ENCODE measurements around the gene RASL11B. TPM values are rescaled to one million over a fixed set of nuclear protein-coding genes. Genes with fewer than 3 reads are reported as not detected.

Gene RASL11B
- total RNA-seq, 1 experiment from 2014 or later: 30.0 TPM

DNA sequence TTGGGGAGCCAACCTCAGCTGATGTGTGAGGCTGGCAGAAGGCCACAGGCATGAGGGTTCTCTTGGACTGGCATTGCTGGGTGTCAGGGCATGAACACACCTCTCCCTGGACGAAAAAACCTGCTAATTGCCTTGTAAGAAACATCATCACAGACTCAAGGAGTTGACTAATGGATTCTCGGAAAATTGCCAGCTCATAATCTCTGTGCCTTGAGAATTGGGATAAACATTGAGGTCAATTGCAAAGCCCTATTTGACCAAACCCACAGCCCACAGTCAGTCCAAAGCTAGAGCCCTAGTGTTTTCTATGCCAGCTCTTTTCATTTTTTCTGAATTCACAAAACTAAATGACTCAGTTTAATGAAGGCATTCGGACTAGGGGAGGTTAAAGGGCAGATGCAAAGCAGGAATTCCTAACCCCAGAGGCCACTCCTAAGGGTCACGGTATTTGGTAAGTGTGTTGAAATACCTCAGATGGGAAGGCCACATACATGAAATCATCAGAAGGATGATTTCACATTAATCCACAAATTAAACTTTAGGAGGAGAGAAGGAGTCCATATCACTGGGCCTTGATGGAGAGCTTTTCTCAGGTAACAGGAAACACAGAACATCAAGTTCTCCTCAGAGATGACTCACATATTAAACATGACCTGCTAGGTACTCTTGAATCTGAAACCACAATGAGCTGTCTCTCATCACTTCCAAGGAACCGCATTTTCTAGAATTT, 39.0 kb upstream of the RASL11B start:
- H3K27ac Mint-ChIP-seq: no peak overlapping the region

More for the DNA sequence above, 39.0 kb upstream of the RASL11B start:
- H3K4me2 ChIP-seq (ENCODE audit: insufficient read depth, insufficient read length, low read length): no peak overlapping the region
- no peaks in the 10 kb centered on the region for H3K79me2 ChIP-seq (ENCODE audit: insufficient read depth, low read length)
- H3K27ac ChIP-seq (ENCODE audit: insufficient read length, low read depth, low read length): no peak overlapping the region
- no peak overlapping the region for H2BK12ac ChIP-seq (ENCODE audit: insufficient read length, low read depth, low read length)
- H4K8ac ChIP-seq (replicated peaks; ENCODE audit: insufficient read length, low read depth, low read length): no peak overlapping the region
- H3T11ph ChIP-seq (ENCODE audit: low read length): no peak overlapping the region
- no peak overlapping the region for H2AK5ac ChIP-seq (ENCODE audit: insufficient read length, low read length)
- H3K9me3 ChIP-seq (ENCODE audit: control insufficient read depth, low read depth, low read length): no peaks in the 10 kb centered on the region
- H3K14ac ChIP-seq (ENCODE audit: insufficient read depth, low read length): no peak overlapping the region
- H3K23ac ChIP-seq (ENCODE audit: insufficient read length, low read depth, low read length): no peak overlapping the region
- no peak overlapping the region for H3K4ac ChIP-seq (ENCODE audit: low read depth, low read length)
- H3K9me3 Mint-ChIP-seq: peaks cover 0 to 7% of the 10 kb centered on the region in 2 experiments; a peak in 1 of 5 replicates
- no peak overlapping the region for H3K56ac ChIP-seq (ENCODE audit: insufficient read length, low read depth, low read length)
- no peak overlapping the region for H3K18ac ChIP-seq (ENCODE audit: insufficient read length, low read depth, low read length)
- H4K91ac ChIP-seq (ENCODE audit: insufficient read length, low read depth, low read length): no peak overlapping the region
- no peak for DNase-seq
- H3K36me3 Mint-ChIP-seq (ENCODE audit: insufficient read depth in 1 of 3, low read depth in 3 of 3): peaks cover 0 to 4% (median 0%) of the 10 kb centered on the region in 3 experiments; a peak in 3 of 7 replicates
- H4K20me1 ChIP-seq (ENCODE audit: control insufficient read depth, insufficient read depth, insufficient read length): no peaks in the 10 kb centered on the region
- peaks cover 7 to 12% of the 10 kb centered on the region in 2 experiments for H3K4me1 Mint-ChIP-seq
- no peak overlapping the region for H2BK20ac ChIP-seq (ENCODE audit: low read depth, low read length, poor library complexity, severe bottlenecking)
- no peak overlapping the region for H4K5ac ChIP-seq (ENCODE audit: insufficient read length, low read depth, low read length)
- no peaks in the 10 kb centered on the region; the same call in 1 of the 2 replicates for H3K4me1 ChIP-seq (ENCODE audit: insufficient read depth, low read length)
- H3K9ac ChIP-seq (ENCODE audit: extremely low read depth, insufficient read length, low read length): no peak overlapping the region
- H3K23me2 ChIP-seq (ENCODE audit: insufficient read length, low read depth, low read length, poor library complexity, severe bottlenecking): no peaks in the 10 kb centered on the region
- H2AFZ ChIP-seq (ENCODE audit: low read length): no peak overlapping the region
- H3K27me3 ChIP-seq (ENCODE audit: insufficient read depth, low read length): no peaks in the 10 kb centered on the region
- H3K4me3 Mint-ChIP-seq: no peak overlapping the region
- no peak overlapping the region for H2BK15ac ChIP-seq (ENCODE audit: low read depth, low read length)
- no peaks in the 10 kb centered on the region; the same call in 1 of the 2 replicates for H3K27me3 Mint-ChIP-seq (ENCODE audit: low read depth)
- no peak overlapping the region for H2BK5ac ChIP-seq (ENCODE audit: insufficient read length, low read length)
- no CpG with 5 or more reads among the region's 5 CpGs for WGBS (ENCODE audit: extremely low coverage, insufficient read length, low lambda C conversion rate)
- no peaks in the 10 kb centered on the region for H3K79me1 ChIP-seq (ENCODE audit: insufficient read depth, low read depth, low read length, poor library complexity, severe bottlenecking)
- TF ChIP-seq, protein P1, sequence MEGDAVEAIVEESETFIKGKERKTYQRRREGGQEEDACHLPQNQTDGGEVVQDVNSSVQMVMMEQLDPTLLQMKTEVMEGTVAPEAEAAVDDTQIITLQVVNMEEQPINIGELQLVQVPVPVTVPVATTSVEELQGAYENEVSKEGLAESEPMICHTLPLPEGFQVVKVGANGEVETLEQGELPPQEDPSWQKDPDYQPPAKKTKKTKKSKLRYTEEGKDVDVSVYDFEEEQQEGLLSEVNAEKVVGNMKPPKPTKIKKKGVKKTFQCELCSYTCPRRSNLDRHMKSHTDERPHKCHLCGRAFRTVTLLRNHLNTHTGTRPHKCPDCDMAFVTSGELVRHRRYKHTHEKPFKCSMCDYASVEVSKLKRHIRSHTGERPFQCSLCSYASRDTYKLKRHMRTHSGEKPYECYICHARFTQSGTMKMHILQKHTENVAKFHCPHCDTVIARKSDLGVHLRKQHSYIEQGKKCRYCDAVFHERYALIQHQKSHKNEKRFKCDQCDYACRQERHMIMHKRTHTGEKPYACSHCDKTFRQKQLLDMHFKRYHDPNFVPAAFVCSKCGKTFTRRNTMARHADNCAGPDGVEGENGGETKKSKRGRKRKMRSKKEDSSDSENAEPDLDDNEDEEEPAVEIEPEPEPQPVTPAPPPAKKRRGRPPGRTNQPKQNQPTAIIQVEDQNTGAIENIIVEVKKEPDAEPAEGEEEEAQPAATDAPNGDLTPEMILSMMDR (conservative IDR thresholded peaks at IDR 0.05): no peak
- H2BK120ac ChIP-seq (ENCODE audit: low read depth, low read length, poor library complexity, severe bottlenecking): no peak overlapping the region

All from H9 (cell line).